GM23338 (cell line): ENCODE results near the gene FAM219A. TPM values are rescaled to one million over a fixed set of nuclear protein-coding genes. Genes with fewer than 3 reads are reported as not detected.

ENCODE experiments used
- ATAC-seq: fragments of 200-7000 bp; cut with Tn5 transposase; 3 replicates; pipeline ENCODE4 v1.9.1; 2020
- DNase-seq: peaks from one replicate; pipeline ENCODE4 v3.0.0-alpha.2; 2015; ENCODE audit warnings: low spot score
- H2AFZ ChIP-seq: fragments of 200-600 bp; sonication (generic); 2 replicates; pipeline ENCODE4 v1.8.0; 2016; ENCODE audit warnings: antibody characterized with exemption, mild to moderate bottlenecking, moderate library complexity
- H3F3A ChIP-seq: fragments of 200-600 bp; sonication (generic); replicated peaks from 2 replicates; pipeline ENCODE4 v1.8.0; 2017; ENCODE audit warnings: antibody characterized with exemption, mixed run types, low read depth
- H3K27ac ChIP-seq: fragments of 200-600 bp; sonication (generic); 2 replicates; pipeline ENCODE4 v1.6.1; 2016; ENCODE audit warnings: low read depth
- H3K27me3 ChIP-seq: fragments of 200-600 bp; sonication (generic); 2 replicates; pipeline ENCODE4 v1.8.0; 2016; ENCODE audit warnings: mild to moderate bottlenecking, mixed run types, moderate library complexity; ENCODE audit not compliant: insufficient read depth
- H3K36me3 ChIP-seq: fragments of 200-600 bp; sonication (generic); 2 replicates; pipeline ENCODE4 v1.8.0; 2016; ENCODE audit warnings: mild to moderate bottlenecking; ENCODE audit not compliant: insufficient read depth
- H3K4me1 ChIP-seq: fragments of 200-600 bp; sonication (generic); 2 replicates; pipeline ENCODE4 v1.8.0; 2016; ENCODE audit warnings: mild to moderate bottlenecking, moderate library complexity; ENCODE audit not compliant: insufficient read depth
- H3K4me2 ChIP-seq: fragments of 200-600 bp; sonication (generic); 2 replicates; pipeline ENCODE4 v1.7.1; 2017; ENCODE audit warnings: mixed run types
- H3K4me3 ChIP-seq: fragments of 200-600 bp; sonication (generic); 2 replicates; pipeline ENCODE4 v1.6.1; 2016; ENCODE audit warnings: mixed run types
- H3K79me2 ChIP-seq: fragments of 200-600 bp; sonication (generic); replicated peaks from 2 replicates; pipeline ENCODE4 v1.8.0; 2017; ENCODE audit warnings: mild to moderate bottlenecking; ENCODE audit not compliant: insufficient read depth
- H3K9me2 ChIP-seq: fragments of 200-600 bp; sonication (generic); 2 replicates; pipeline ENCODE4 v1.8.0; 2017; ENCODE audit not compliant: insufficient read depth
- H4K20me1 ChIP-seq: fragments of 200-600 bp; sonication (generic); replicated peaks from 2 replicates; pipeline ENCODE4 v1.8.0; 2017; ENCODE audit warnings: mild to moderate bottlenecking; ENCODE audit not compliant: insufficient read depth
- H3K27ac Mint-ChIP-seq: 2 replicates; pipeline ENCODE4 v1.8.0; 2020; ENCODE audit warnings: inconsistent platforms, mild to moderate bottlenecking, moderate library complexity, mixed read lengths
- H3K27me3 Mint-ChIP-seq: 3 replicates; pipeline ENCODE4 v1.8.0; 2022; ENCODE audit warnings: low read depth, mild to moderate bottlenecking, moderate library complexity, mixed read lengths, inconsistent platforms; ENCODE audit not compliant: insufficient read depth, poor library complexity
- H3K36me3 Mint-ChIP-seq: 3 replicates; pipeline ENCODE4 v1.8.0; 2021; ENCODE audit warnings: low read depth, mild to moderate bottlenecking, inconsistent platforms, moderate library complexity, mixed read lengths
- H3K4me1 Mint-ChIP-seq: 3 replicates; pipeline ENCODE4 v1.8.0; 2020; ENCODE audit warnings: mild to moderate bottlenecking, inconsistent platforms, mixed read lengths
- H3K4me3 Mint-ChIP-seq: 3 replicates; pipeline ENCODE4 v1.8.0; 2021; ENCODE audit warnings: moderate library complexity, mild to moderate bottlenecking, inconsistent platforms, mixed read lengths
- H3K9me3 Mint-ChIP-seq: 3 replicates; pipeline ENCODE4 v1.8.0; 2020; ENCODE audit warnings: moderate library complexity, mild to moderate bottlenecking, inconsistent platforms, mixed read lengths
- CREB1 ChIP-seq: fragments of 250-450 bp; sonication (Bioruptor Pico); IDR thresholded peaks from 2 replicates; pipeline ENCODE4 v1.5.0; 2020; ENCODE audit warnings: low read depth, mild to moderate bottlenecking, moderate library complexity
- EZH2 ChIP-seq: fragments of 200-600 bp; sonication (generic); IDR thresholded peaks from one replicate; pipeline ENCODE4 v1.8.0; 2017; ENCODE audit warnings: antibody characterized with exemption, mild to moderate bottlenecking, low read depth; ENCODE audit not compliant: unreplicated experiment
- EZH2phosphoT487 ChIP-seq: fragments of 200-600 bp; sonication (generic); IDR thresholded peaks from one replicate; pipeline ENCODE4 v1.8.1; 2018; ENCODE audit warnings: antibody characterized with exemption; ENCODE audit not compliant: unreplicated experiment
- JUNB ChIP-seq: IDR thresholded peaks from one replicate; pipeline ENCODE4 v1.6.1; 2016; ENCODE audit warnings: antibody characterized with exemption; ENCODE audit not compliant: unreplicated experiment
- POLR2AphosphoS5 ChIP-seq: IDR thresholded peaks from 2 replicates; pipeline ENCODE4 v1.6.1; 2016; ENCODE audit warnings: antibody characterized with exemption, low read depth
- STAT1 ChIP-seq: IDR thresholded peaks from one replicate; pipeline ENCODE4 v1.6.1; 2016; ENCODE audit warnings: antibody characterized with exemption; ENCODE audit not compliant: unreplicated experiment
- ZNF331 ChIP-seq: fragments of 250-450 bp; sonication (Bioruptor Pico); IDR thresholded peaks from 2 replicates; pipeline ENCODE4 v1.5.0; 2020; ENCODE audit warnings: low read depth, mild to moderate bottlenecking, moderate library complexity
- polyA plus RNA-seq: library from polyadenylated mRNA; unstranded; fragments of >200 nt; fragmentation: Nextera tagmentation; extraction: Ambion mirVana; gene quantifications from 2 replicates; pipeline ENCODE4 v1.2.1, GENCODE V29; 2016
- total RNA-seq: library from RNA; depleted of rRNA; stranded (reverse); fragments of >200 nt; shearing (Covaris generic); gene quantifications from 2 replicates; pipeline ENCODE4 v1.2.3, GENCODE V29; 2014
- TF ChIP-seq, protein P1 (sequence below): fragments of 250-450 bp; sonication (Bioruptor Pico); IDR thresholded peaks from 2 replicates; pipeline ENCODE4 v1.5.0; 2020; ENCODE audit warnings: mild to moderate bottlenecking, moderate library complexity
- TF ChIP-seq, protein P2 (sequence below), 2 experiments: fragments of 200-600 bp in 1 of 2; sonication (generic) in 1 of 2; conservative IDR thresholded peaks; 2 replicates each; pipeline versions ENCODE4 v1.5.1 to v1.6.1; 2016 to 2017; ENCODE audit warnings: antibody characterized with exemption in 2 of 2, low read depth in 2 of 2, mild to moderate bottlenecking in 2 of 2, moderate library complexity in 1 of 2
- TF ChIP-seq, protein P3 (sequence below): IDR thresholded peaks from one replicate; pipeline ENCODE4 v1.6.1; 2018; ENCODE audit warnings: antibody characterized with exemption; ENCODE audit not compliant: unreplicated experiment

The FAM219A gene
- total and polyA plus RNA-seq, 2 experiments from 2014 or later, result 3.8 to 7.2 TPM

DNA sequence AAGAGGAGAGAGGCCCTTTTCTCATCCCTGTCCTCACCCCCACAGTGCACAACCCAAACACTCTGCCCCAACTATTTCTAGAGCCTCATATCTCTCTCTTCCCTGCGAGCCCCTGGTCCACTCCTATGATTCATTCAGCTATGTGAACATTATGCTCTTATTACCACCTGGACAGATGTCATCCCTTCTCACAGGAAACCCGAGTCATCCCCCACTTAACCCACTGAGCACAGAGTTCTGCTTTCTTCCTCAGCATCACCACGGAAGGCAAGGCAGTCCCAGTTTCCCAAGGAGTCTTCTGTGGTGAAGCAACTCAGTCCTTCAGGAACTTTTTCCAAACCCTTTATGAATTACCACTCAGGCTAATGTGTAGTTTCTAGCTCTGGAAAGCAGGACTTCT, 1.6 kb upstream of the FAM219A start (continued):
- TF ChIP-seq, protein P1, sequence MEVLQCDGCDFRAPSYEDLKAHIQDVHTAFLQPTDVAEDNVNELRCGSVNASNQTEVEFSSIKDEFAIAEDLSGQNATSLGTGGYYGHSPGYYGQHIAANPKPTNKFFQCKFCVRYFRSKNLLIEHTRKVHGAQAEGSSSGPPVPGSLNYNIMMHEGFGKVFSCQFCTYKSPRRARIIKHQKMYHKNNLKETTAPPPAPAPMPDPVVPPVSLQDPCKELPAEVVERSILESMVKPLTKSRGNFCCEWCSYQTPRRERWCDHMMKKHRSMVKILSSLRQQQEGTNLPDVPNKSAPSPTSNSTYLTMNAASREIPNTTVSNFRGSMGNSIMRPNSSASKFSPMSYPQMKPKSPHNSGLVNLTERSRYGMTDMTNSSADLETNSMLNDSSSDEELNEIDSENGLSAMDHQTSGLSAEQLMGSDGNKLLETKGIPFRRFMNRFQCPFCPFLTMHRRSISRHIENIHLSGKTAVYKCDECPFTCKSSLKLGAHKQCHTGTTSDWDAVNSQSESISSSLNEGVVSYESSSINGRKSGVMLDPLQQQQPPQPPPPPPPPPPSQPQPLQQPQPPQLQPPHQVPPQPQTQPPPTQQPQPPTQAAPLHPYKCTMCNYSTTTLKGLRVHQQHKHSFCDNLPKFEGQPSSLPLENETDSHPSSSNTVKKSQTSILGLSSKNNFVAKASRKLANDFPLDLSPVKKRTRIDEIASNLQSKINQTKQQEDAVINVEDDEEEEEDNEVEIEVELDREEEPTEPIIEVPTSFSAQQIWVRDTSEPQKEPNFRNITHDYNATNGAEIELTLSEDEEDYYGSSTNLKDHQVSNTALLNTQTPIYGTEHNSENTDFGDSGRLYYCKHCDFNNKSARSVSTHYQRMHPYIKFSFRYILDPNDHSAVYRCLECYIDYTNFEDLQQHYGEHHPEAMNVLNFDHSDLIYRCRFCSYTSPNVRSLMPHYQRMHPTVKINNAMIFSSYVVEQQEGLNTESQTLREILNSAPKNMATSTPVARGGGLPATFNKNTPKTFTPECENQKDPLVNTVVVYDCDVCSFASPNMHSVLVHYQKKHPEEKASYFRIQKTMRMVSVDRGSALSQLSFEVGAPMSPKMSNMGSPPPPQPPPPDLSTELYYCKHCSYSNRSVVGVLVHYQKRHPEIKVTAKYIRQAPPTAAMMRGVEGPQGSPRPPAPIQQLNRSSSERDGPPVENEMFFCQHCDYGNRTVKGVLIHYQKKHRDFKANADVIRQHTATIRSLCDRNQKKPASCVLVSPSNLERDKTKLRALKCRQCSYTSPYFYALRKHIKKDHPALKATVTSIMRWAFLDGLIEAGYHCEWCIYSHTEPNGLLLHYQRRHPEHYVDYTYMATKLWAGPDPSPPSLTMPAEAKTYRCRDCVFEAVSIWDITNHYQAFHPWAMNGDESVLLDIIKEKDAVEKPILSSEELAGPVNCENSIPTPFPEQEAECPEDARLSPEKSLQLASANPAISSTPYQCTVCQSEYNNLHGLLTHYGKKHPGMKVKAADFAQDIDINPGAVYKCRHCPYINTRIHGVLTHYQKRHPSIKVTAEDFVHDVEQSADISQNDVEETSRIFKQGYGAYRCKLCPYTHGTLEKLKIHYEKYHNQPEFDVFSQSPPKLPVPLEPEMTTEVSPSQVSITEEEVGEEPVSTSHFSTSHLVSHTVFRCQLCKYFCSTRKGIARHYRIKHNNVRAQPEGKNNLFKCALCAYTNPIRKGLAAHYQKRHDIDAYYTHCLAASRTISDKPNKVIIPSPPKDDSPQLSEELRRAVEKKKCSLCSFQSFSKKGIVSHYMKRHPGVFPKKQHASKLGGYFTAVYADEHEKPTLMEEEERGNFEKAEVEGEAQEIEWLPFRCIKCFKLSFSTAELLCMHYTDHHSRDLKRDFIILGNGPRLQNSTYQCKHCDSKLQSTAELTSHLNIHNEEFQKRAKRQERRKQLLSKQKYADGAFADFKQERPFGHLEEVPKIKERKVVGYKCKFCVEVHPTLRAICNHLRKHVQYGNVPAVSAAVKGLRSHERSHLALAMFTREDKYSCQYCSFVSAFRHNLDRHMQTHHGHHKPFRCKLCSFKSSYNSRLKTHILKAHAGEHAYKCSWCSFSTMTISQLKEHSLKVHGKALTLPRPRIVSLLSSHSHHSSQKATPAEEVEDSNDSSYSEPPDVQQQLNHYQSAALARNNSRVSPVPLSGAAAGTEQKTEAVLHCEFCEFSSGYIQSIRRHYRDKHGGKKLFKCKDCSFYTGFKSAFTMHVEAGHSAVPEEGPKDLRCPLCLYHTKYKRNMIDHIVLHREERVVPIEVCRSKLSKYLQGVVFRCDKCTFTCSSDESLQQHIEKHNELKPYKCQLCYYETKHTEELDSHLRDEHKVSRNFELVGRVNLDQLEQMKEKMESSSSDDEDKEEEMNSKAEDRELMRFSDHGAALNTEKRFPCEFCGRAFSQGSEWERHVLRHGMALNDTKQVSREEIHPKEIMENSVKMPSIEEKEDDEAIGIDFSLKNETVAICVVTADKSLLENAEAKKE (CRISPR knock-in tag), result no peak
- TF ChIP-seq STAT1, result no peak

DNA sequence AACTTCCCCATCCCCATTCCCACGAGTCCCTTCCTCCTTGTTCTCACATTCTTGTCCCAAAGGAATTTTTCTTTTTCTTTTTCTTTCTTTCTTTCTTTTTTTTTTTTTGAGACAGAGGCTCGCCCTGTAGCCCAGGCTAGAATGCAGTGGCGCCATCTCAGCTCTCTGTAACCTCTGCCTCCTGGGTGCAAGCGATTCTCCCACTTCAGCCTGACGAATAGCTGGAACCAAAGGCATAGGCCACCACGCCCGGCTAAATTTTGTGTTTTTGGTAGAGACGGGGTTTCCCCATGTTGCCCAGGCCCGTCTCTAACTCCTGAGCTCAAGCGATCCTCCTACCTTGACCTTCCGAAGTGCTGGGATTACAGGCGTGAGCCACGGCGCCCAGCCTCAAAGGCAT, 986 bp upstream of the FAM219A start:
- Histone ChIP-seq H3K9me2 (no peaks in the 10 kb centered on the region), H3K36me3 (no peaks in the 10 kb centered on the region), H4K20me1 (peaks cover 2% of the 10 kb centered on the region; the same call in 1 of the 2 replicates), H3K4me2 (peak overlapping the region; percentile 82), H3K4me3 (peak overlapping the region; percentile 88), H3F3A (0 out of 2 replicates have a peak, but pooled peaks cover 5% of the 10 kb centered on the region), H3K27ac (no peak overlapping the region), H2AFZ (peak overlapping the region; percentile 85), H3K4me1 (peaks cover 7% of the 10 kb centered on the region), H3K79me2 (peaks cover 9% of the 10 kb centered on the region; the same call in 1 of the 2 replicates), H3K27me3 (peaks cover 21% of the 10 kb centered on the region)
- peaks cover 27% of the 10 kb centered on the region for H3K4me1 Mint-ChIP-seq
- ATAC-seq (no peak), DNase-seq (no peak)
- H3K27ac Mint-ChIP-seq, result no peak overlapping the region
- H3K9me3 Mint-ChIP-seq, result no peaks in the 10 kb centered on the region
- H3K36me3 Mint-ChIP-seq, result no peaks in the 10 kb centered on the region
- H3K27me3 Mint-ChIP-seq, result peaks cover 28% of the 10 kb centered on the region
- peak overlapping the region; percentile 92 for H3K4me3 Mint-ChIP-seq
- TF ChIP-seq POLR2AphosphoS5, result no peak
- no peak for TF ChIP-seq ZNF331 (CRISPR knock-in tag)
- TF ChIP-seq EZH2phosphoT487, result no peak
- TF ChIP-seq, protein P2, sequence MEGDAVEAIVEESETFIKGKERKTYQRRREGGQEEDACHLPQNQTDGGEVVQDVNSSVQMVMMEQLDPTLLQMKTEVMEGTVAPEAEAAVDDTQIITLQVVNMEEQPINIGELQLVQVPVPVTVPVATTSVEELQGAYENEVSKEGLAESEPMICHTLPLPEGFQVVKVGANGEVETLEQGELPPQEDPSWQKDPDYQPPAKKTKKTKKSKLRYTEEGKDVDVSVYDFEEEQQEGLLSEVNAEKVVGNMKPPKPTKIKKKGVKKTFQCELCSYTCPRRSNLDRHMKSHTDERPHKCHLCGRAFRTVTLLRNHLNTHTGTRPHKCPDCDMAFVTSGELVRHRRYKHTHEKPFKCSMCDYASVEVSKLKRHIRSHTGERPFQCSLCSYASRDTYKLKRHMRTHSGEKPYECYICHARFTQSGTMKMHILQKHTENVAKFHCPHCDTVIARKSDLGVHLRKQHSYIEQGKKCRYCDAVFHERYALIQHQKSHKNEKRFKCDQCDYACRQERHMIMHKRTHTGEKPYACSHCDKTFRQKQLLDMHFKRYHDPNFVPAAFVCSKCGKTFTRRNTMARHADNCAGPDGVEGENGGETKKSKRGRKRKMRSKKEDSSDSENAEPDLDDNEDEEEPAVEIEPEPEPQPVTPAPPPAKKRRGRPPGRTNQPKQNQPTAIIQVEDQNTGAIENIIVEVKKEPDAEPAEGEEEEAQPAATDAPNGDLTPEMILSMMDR (conservative IDR thresholded peaks at IDR 0.05; ENCODE audit: low read depth in 2 of 2), result no peak
- no peak for TF ChIP-seq CREB1 (CRISPR knock-in tag)
- no peak for TF ChIP-seq JUNB
- TF ChIP-seq EZH2, result no peak
- TF ChIP-seq, protein P3, sequence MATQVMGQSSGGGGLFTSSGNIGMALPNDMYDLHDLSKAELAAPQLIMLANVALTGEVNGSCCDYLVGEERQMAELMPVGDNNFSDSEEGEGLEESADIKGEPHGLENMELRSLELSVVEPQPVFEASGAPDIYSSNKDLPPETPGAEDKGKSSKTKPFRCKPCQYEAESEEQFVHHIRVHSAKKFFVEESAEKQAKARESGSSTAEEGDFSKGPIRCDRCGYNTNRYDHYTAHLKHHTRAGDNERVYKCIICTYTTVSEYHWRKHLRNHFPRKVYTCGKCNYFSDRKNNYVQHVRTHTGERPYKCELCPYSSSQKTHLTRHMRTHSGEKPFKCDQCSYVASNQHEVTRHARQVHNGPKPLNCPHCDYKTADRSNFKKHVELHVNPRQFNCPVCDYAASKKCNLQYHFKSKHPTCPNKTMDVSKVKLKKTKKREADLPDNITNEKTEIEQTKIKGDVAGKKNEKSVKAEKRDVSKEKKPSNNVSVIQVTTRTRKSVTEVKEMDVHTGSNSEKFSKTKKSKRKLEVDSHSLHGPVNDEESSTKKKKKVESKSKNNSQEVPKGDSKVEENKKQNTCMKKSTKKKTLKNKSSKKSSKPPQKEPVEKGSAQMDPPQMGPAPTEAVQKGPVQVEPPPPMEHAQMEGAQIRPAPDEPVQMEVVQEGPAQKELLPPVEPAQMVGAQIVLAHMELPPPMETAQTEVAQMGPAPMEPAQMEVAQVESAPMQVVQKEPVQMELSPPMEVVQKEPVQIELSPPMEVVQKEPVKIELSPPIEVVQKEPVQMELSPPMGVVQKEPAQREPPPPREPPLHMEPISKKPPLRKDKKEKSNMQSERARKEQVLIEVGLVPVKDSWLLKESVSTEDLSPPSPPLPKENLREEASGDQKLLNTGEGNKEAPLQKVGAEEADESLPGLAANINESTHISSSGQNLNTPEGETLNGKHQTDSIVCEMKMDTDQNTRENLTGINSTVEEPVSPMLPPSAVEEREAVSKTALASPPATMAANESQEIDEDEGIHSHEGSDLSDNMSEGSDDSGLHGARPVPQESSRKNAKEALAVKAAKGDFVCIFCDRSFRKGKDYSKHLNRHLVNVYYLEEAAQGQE, result no peak
- no peak for TF ChIP-seq STAT1
